Adrenal gland (tissue), 12 donors: ENCODE measurements around the gene ADSS2. TPM values are rescaled to one million over a fixed set of nuclear protein-coding genes. Genes with fewer than 3 reads are reported as not detected.

Experiments
- DNase-seq, 7 donors: peaks; one replicate each; pipeline ENCODE4 v3.0.0-alpha.2; 2019 to 2020
- H3K27ac ChIP-seq, 5 donors: fragments of 200-600 bp; sonication (generic) in 4 of 5; 1 replicate in 3 of 5; 2 replicates in 2 of 5; pipeline versions ENCODE4 v1.5.1 to v1.8.0; 2016 to 2020; ENCODE audit warnings: mild to moderate bottlenecking in 1 of 5
- H3K27me3 ChIP-seq: fragments of 200-600 bp; 2 replicates; pipeline ENCODE4 v1.8.0; 2021
- H3K36me3 ChIP-seq, 2 donors: fragments of 200-600 bp; replicated peaks in 1 of 2; 1 replicate in 1 of 2; 2 replicates in 1 of 2; pipeline versions ENCODE4 v1.5.1 to v1.8.0; 2018 to 2022
- H3K4me1 ChIP-seq, 2 donors: fragments of 200-600 bp; replicated peaks in 1 of 2; 1 replicate in 1 of 2; 2 replicates in 1 of 2; pipeline versions ENCODE4 v1.5.1 to v1.8.0; 2018 to 2021
- H3K4me3 ChIP-seq, 4 donors: fragments of 200-600 bp; sonication (generic) in 3 of 4; one replicate each; pipeline ENCODE4 v1.5.1; 2016 to 2018
- H3K9me3 ChIP-seq, 3 donors: fragments of 200-600 bp; sonication (generic) in 1 of 3; replicated peaks in 1 of 3; 1 replicate in 2 of 3; 2 replicates in 1 of 3; pipeline versions ENCODE4 v1.5.1 to v1.8.0; 2016 to 2021
- CTCF ChIP-seq, 6 experiments: fragments of 450-650 bp in 4 of 6; fragments of 200-600 bp in 2 of 6; sonication (generic) in 1 of 6; IDR thresholded peaks; 1 replicate in 5 of 6; 2 replicates in 1 of 6; pipeline versions ENCODE4 v1.5.1 to v1.8.0; 2016 to 2021; ENCODE audit warnings: antibody characterized with exemption in 6 of 6, mild to moderate bottlenecking in 2 of 6, moderate library complexity in 1 of 6
- POLR2A ChIP-seq, 2 donors: fragments of 450-650 bp; IDR thresholded peaks; one replicate each; pipeline ENCODE4 v1.6.1; 2017; ENCODE audit warnings: antibody characterized with exemption in 2 of 2, mild to moderate bottlenecking in 2 of 2, moderate library complexity in 1 of 2
- WGBS, 4 donors: extraction: QIAGEN DNeasy Blood & Tissue Kit in 2 of 4; methylation state at CpG; one replicate each; pipeline versions ENCODE4 v1.1.5 to v1.1.7; 2013 to 2017; 5-methylcytosine and 5-hydroxymethylcytosine counted together
- intact Hi-C, 2 donors: fragments of 100-400 bp; cut with DNase I; formaldehyde crosslinking; loops; one replicate each; pipeline versions ENCODE4 v1.14.1 to v1.15.0; 2022 to 2023
- polyA plus RNA-seq, 3 donors: library from polyadenylated mRNA; stranded (reverse); fragments of 200-250 nt in 2 of 3; fragments of 350-450 nt in 1 of 3; fragmentation: Illumina TruSeq in 1 of 3; extraction: RNeasy Lipid Tissue Mini Kit (QIAGEN cat#74804) in 1 of 3; gene quantifications; one replicate each; pipeline ENCODE4 v1.2.3, GENCODE V29; 2013 to 2014
- total RNA-seq, 9 donors: library from RNA; depleted of rRNA in 4 of 9; stranded (reverse); fragments of >200 nt in 4 of 9; fragments of 120-200 nt in 1 of 9; fragmentation: NEBNext Ultra II Directional in 1 of 9; extraction: Animal tissue kit (Norgen Biotek cat#: 25700) in 1 of 9; gene quantifications; one replicate each; pipeline versions ENCODE4 v1.1.0 to v1.2.4, GENCODE V29; 2013 to 2023
- donor health status: healthy with polysubstance abuse.
- donor health status: Bipolar disorder and iron deficiency.
- donor health status: DM: yes; HTN: yes; CAD: no.
- donor health status: DM: no; HTN: no; CAD: no.
- donor health status: DM: no; HTN: no; CAD: no.
- donor health status: DM: yes; HTN: yes; CAD: no.

The ADSS2 gene
- total and polyA plus RNA-seq, 12 donors: 13.5 to 49.0 (median 27.0) TPM

- Histone ChIP-seq H3K27me3 (no peaks in the 10 kb centered on the region), H3K27ac (peak within 1 kb of the TSS; percentile 4 to 91 (median 87)), H3K36me3 (no peaks in the 10 kb centered on the region), H3K4me1 (peaks cover 0 to 4% of the 10 kb centered on the region in 2 donors), H3K9me3 (no peaks in the 10 kb centered on the region), H3K4me3 (peak within 1 kb of the TSS; percentile 17 to 64 (median 53))
- intact Hi-C loops: no loop called here
- peak; percentile 89 to 93 (median 91) for DNase-seq
- 14 to 27% (median 21%) methylated on average over 33 to 61 of the region's 61 CpGs for WGBS, 4 donors
- TF ChIP-seq CTCF (IDR thresholded peaks at IDR 0.05): no peak
- TF ChIP-seq POLR2A (IDR thresholded peaks at IDR 0.05): peak; percentile 84 to 92
Observed at GRCh38 chr1:244461245-244462071, 9.7 kb upstream of the ADSS2 start, which contains the start of gene CATSPERE. CATSPERE (plus strand) TSS chr1:244461273; CDS start chr1:244461430, 157 bp downstream.

- 93 to 99% (median 95%) methylated on average over 4 of the region's 4 CpGs for WGBS, 4 donors
- Histone ChIP-seq H3K27ac (no peak overlapping the region), H3K4me3 (no peak overlapping the region), H3K36me3 (no peaks in the 10 kb centered on the region), H3K4me1 (peaks cover 0 to 4% of the 10 kb centered on the region in 2 donors), H3K9me3 (no peaks in the 10 kb centered on the region), H3K27me3 (no peaks in the 10 kb centered on the region)
- TF ChIP-seq CTCF (IDR thresholded peaks at IDR 0.05) (no peak), POLR2A (IDR thresholded peaks at IDR 0.05) (no peak)
- peak in 1 of 7 donors; percentile 17 for DNase-seq
- intact Hi-C loops: no loop called here
Observed at GRCh38 chr1:244460197-244460596, 8.5 kb upstream of the ADSS2 start.

GRCh38 chr1:244458781-244459180 is 7.1 kb upstream of the ADSS2 start:
- no peak overlapping the region for H3K27ac ChIP-seq
- intact Hi-C loops: no loop called here
- H3K4me1 ChIP-seq: peaks cover 0 to 4% of the 10 kb centered on the region in 2 donors
- TF ChIP-seq CTCF (IDR thresholded peaks at IDR 0.05): no peak
- no peak for TF ChIP-seq POLR2A (IDR thresholded peaks at IDR 0.05)
- no peaks in the 10 kb centered on the region for H3K27me3 ChIP-seq
- no peaks in the 10 kb centered on the region for H3K36me3 ChIP-seq
- H3K9me3 ChIP-seq: no peaks in the 10 kb centered on the region
- no peak overlapping the region for H3K4me3 ChIP-seq
- no peak for DNase-seq
- 95 to 100% (median 96%) methylated on average over 4 of the region's 4 CpGs for WGBS, 4 donors

- intact Hi-C loops: no loop called here
- no peaks in the 10 kb centered on the region for H3K27me3 ChIP-seq
- TF ChIP-seq POLR2A (IDR thresholded peaks at IDR 0.05) (no peak), CTCF (IDR thresholded peaks at IDR 0.05) (no peak)
Observed at GRCh38 chr1:244456586-244456985, 4.9 kb upstream of the ADSS2 start.

More at GRCh38 chr1:244456586-244456985, 4.9 kb upstream of the ADSS2 start:
- WGBS, 4 donors: 88 to 100% (median 93%) methylated on average over 1 of the region's 1 CpG
- Histone ChIP-seq H3K27ac (no peak overlapping the region), H3K9me3 (no peaks in the 10 kb centered on the region), H3K36me3 (no peaks in the 10 kb centered on the region), H3K4me1 (peaks cover 0 to 9% of the 10 kb centered on the region in 2 donors), H3K4me3 (no peak overlapping the region)
- DNase-seq: no peak
